GM21528 (cell line): ENCODE data around the gene PRKCE.

Source experiments
- ATAC-seq: cut with Tn5 transposase; IDR thresholded peaks from one replicate; pipeline ENCODE4 v1.9.1; 2021; ENCODE audit warnings: mild to moderate bottlenecking, moderate library complexity; ENCODE audit not compliant: unreplicated experiment, low FRiP score

Gene PRKCE

GRCh38 chr2:46018773-46019591 is 367.5 kb downstream of the PRKCE start:
- no peak for ATAC-seq

GRCh38 chr2:46020416-46020815 is 368.9 kb downstream of the PRKCE start:
- no peak for ATAC-seq

GRCh38 chr2:46023165-46023854 is 371.8 kb downstream of the PRKCE start:
- no peak for ATAC-seq

GRCh38 chr2:46024146-46024779 is 372.8 kb downstream of the PRKCE start:
- no peak for ATAC-seq

- no peak for ATAC-seq
These were observed 373.6 kb downstream of the PRKCE start for GRCh38 chr2:46025081-46025480.

- no peak for ATAC-seq
These were observed 374.2 kb downstream of the PRKCE start for GRCh38 chr2:46025676-46026075.

GRCh38 chr2:46026431-46026830 is 375.0 kb downstream of the PRKCE start:
- ATAC-seq: no peak

- no peak for ATAC-seq
These were observed 377.9 kb downstream of the PRKCE start for GRCh38 chr2:46029332-46029811.

GRCh38 chr2:46030330-46030729 is 378.9 kb downstream of the PRKCE start:
- ATAC-seq: no peak

- no peak for ATAC-seq
These were observed 380.8 kb downstream of the PRKCE start for GRCh38 chr2:46032161-46032813.

GRCh38 chr2:46032996-46033395 is 381.5 kb downstream of the PRKCE start:
- ATAC-seq: no peak

- ATAC-seq: no peak
These were observed 383.1 kb downstream of the PRKCE start for GRCh38 chr2:46034535-46034934.

GRCh38 chr2:46036929-46037328 is 385.5 kb downstream of the PRKCE start:
- no peak for ATAC-seq

- no peak for ATAC-seq
These were observed 388.2 kb downstream of the PRKCE start for GRCh38 chr2:46039543-46040303.

- ATAC-seq: no peak
These were observed 389.2 kb downstream of the PRKCE start for GRCh38 chr2:46040563-46041155.

GRCh38 chr2:46041434-46041833 is 390.0 kb downstream of the PRKCE start:
- ATAC-seq: no peak

GRCh38 chr2:46042207-46042637 is 390.7 kb downstream of the PRKCE start:
- no peak for ATAC-seq

- ATAC-seq: no peak
These were observed 391.2 kb downstream of the PRKCE start for GRCh38 chr2:46042711-46043110.

GRCh38 chr2:46045888-46046287 is 394.4 kb downstream of the PRKCE start:
- ATAC-seq: no peak

GRCh38 chr2:46047290-46047689 is 395.8 kb downstream of the PRKCE start:
- no peak for ATAC-seq
